ENCODE results near the gene PTPRE. TPM values are rescaled to one million over a fixed set of nuclear protein-coding genes. Genes with fewer than 3 reads are reported as not detected.

Gene PTPRE
- total and polyA plus RNA-seq, 2 of the 4 experiments (the other 2 are of a cell fraction), result 0.34 to 0.54 TPM

DNA sequence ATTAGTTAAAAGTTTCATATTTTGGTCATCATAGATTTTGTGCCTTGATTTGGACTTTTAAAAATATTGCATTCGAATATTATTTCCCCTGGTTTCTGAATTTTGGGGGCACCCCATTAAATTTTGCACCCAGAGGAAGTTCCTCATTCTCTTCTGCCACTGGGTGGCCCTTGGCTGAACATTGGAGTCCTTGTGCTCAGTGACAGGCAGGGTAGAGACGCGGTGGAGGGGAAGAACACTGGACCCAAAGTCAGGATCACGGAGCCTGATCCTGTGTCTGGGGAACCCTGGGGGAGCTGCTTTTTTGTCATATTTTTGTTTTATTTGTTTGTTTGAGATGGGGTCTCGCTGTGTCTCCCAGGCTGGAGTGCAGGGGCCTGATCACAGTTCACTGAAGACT, 144.6 kb downstream of the PTPRE start:
- dilution Hi-C loops (cut with HindIII; ENCODE audit: low sequenced_read_pairs, unreplicated experiment), result no loop called here

More for the DNA sequence above, 144.6 kb downstream of the PTPRE start:
- CTCF ChIA-PET, result no interaction called here
- Histone ChIP-seq H3K14ac (replicated peaks; ENCODE audit: low read depth, low read length) (no peak overlapping the region), H3K4ac (ENCODE audit: low read depth, low read length) (no peak overlapping the region), H4K8ac (ENCODE audit: low read depth in 2 of 2, low read length in 2 of 2) (no peak overlapping the region), H3K79me1 (ENCODE audit: low read depth in 1 of 2, low read length in 2 of 2) (no peaks in the 10 kb centered on the region), H2BK20ac (ENCODE audit: low read depth, low read length) (no peak overlapping the region), H3K27ac (ENCODE audit: insufficient read depth, low read length) (no peak overlapping the region), H3K4me2 (ENCODE audit: low read depth, low read length) (no peak overlapping the region), H2AK9ac (replicated peaks; ENCODE audit: low read depth, low read length, poor library complexity) (no peak overlapping the region), H4K5ac (ENCODE audit: low read depth, low read length) (no peak overlapping the region), H3K56ac (ENCODE audit: extremely low read depth, insufficient read depth, low read length) (no peak overlapping the region), H3K9me3 (ENCODE audit: control insufficient read depth, insufficient read depth, low read length) (no peaks in the 10 kb centered on the region), H4K91ac (ENCODE audit: insufficient read depth, low read depth, low read length) (no peak overlapping the region), H2AK5ac (ENCODE audit: low read depth, low read length) (no peak overlapping the region), H3K18ac (ENCODE audit: low read depth, low read length) (no peak overlapping the region), H3K4me1 (ENCODE audit: control insufficient read depth, insufficient read depth, low read length) (peaks cover 4% of the 10 kb centered on the region; the same call in 1 of the 2 replicates), H2AFZ (replicated peaks; ENCODE audit: low read length, poor library complexity) (no peak overlapping the region), H3K9ac (ENCODE audit: low read depth, low read length) (no peak overlapping the region), H3K4me3 (ENCODE audit: insufficient read depth, low read depth, low read length) (no peak overlapping the region), H3K36me3 (ENCODE audit: control insufficient read depth, insufficient read depth, low read length) (no peaks in the 10 kb centered on the region), H2BK15ac (ENCODE audit: low read depth, low read length) (no peak overlapping the region), H3K27me3 (ENCODE audit: control insufficient read depth, insufficient read depth, low read length) (no peaks in the 10 kb centered on the region), H3K9me1 (ENCODE audit: insufficient read depth, low read length) (no peaks in the 10 kb centered on the region), H3K23ac (ENCODE audit: low read depth, low read length) (no peak overlapping the region), H2BK5ac (ENCODE audit: low read depth, low read length, poor library complexity, severe bottlenecking) (no peak overlapping the region), H2BK120ac (ENCODE audit: low read depth, low read length) (no peak overlapping the region), H4K20me1 (ENCODE audit: insufficient read depth, low read length) (no peaks in the 10 kb centered on the region)
- 60% methylated on average over 1 of the region's 5 CpGs; no CpG with 5 or more reads in 1 of the 2 experiments for WGBS, 2 experiments (ENCODE audit: extremely low coverage in 2 of 2, insufficient read length in 1 of 2)
- in situ Hi-C loops (cut with MboI; ENCODE audit: low sequenced_read_pairs), result no loop called here
- TF ChIP-seq RFX5 (IDR thresholded peaks at IDR 0.05; ENCODE audit: low read depth, low read length) (no peak), FOS (IDR thresholded peaks at IDR 0.05; ENCODE audit: low read depth, low read length) (no peak), RAD21 (IDR thresholded peaks at IDR 0.05; ENCODE audit: low read length) (no peak), NFE2L2 (IDR thresholded peaks at IDR 0.05; ENCODE audit: low read depth, low read length) (no peak), RCOR1 (IDR thresholded peaks at IDR 0.05; ENCODE audit: insufficient replicate concordance, low read length) (no peak), MAFK (IDR thresholded peaks at IDR 0.05; ENCODE audit: low read depth, low read length) (no peak), POLR2A (IDR thresholded peaks at IDR 0.05; ENCODE audit: low read depth, low read length) (no peak)
- ATAC-seq (ENCODE audit: low read depth), result no peak
- POLR2A ChIA-PET (ENCODE audit: unreplicated experiment), result no interaction called here
- intact Hi-C loops (cut with micrococcal nuclease), result no loop called here
- no TSS peak for BruUV-seq (replicated peaks)
- DNase-seq, result no peak
